Activated gamma-delta T cell (primary cell): ENCODE results near the gene CCDC68.

Experiments used
- DNase-seq: peaks from one replicate; lab custom pipeline; 2025; lab: John Stamatoyannopoulos, UW

Gene CCDC68

GRCh38 chr18:54961016-54961423 lies 1.8 kb upstream of the CCDC68 start:
- DNase-seq = no peak

GRCh38 chr18:54960197-54960596 lies 936 bp upstream of the CCDC68 start:
- DNase-seq = no peak

GRCh38 chr18:54957996-54958395 lies 1.3 kb downstream of the CCDC68 start:
- DNase-seq = no peak

- DNase-seq = no peak
These were observed 1.9 kb downstream of the CCDC68 start for GRCh38 chr18:54957296-54957832.

GRCh38 chr18:54956506-54956905 lies 2.8 kb downstream of the CCDC68 start:
- no peak for DNase-seq

- no peak for DNase-seq
These were observed 7.2 kb downstream of the CCDC68 start for GRCh38 chr18:54952026-54952425.

GRCh38 chr18:54950221-54950620 lies 9.0 kb downstream of the CCDC68 start:
- no peak for DNase-seq

- no peak for DNase-seq
These were observed 9.7 kb downstream of the CCDC68 start for GRCh38 chr18:54949588-54949987.

- no peak for DNase-seq
These were observed 10.9 kb downstream of the CCDC68 start for GRCh38 chr18:54948350-54948837.

- DNase-seq = no peak
These were observed 12.2 kb downstream of the CCDC68 start for GRCh38 chr18:54947091-54947490.

GRCh38 chr18:54946149-54946581 lies 13.1 kb downstream of the CCDC68 start:
- no peak for DNase-seq

- no peak for DNase-seq
These were observed 13.6 kb downstream of the CCDC68 start for GRCh38 chr18:54945576-54946125.

- no peak for DNase-seq
These were observed 16.7 kb downstream of the CCDC68 start for GRCh38 chr18:54942569-54942968.

- DNase-seq = no peak
These were observed 17.1 kb downstream of the CCDC68 start for GRCh38 chr18:54942144-54942543.

- no peak for DNase-seq
These were observed 19.8 kb downstream of the CCDC68 start for GRCh38 chr18:54939361-54939917.

- DNase-seq = no peak
These were observed 20.8 kb downstream of the CCDC68 start for GRCh38 chr18:54938506-54938905.

- DNase-seq = no peak
These were observed 26.8 kb downstream of the CCDC68 start for GRCh38 chr18:54932472-54932871.

- DNase-seq = no peak
These were observed 28.1 kb downstream of the CCDC68 start for GRCh38 chr18:54931152-54931551.

- no peak for DNase-seq
These were observed 31.0 kb downstream of the CCDC68 start for GRCh38 chr18:54928236-54928635.

- no peak for DNase-seq
These were observed 32.5 kb downstream of the CCDC68 start for GRCh38 chr18:54926593-54927325.

GRCh38 chr18:54924948-54925347 lies 34.3 kb downstream of the CCDC68 start:
- no peak for DNase-seq

- DNase-seq = no peak
These were observed 35.8 kb downstream of the CCDC68 start for GRCh38 chr18:54923339-54923956.

- DNase-seq = no peak
These were observed 39.8 kb downstream of the CCDC68 start for GRCh38 chr18:54919412-54919811.
